ENCODE measurements around the gene OXLD1.

GRCh38 chr17:81706757-81707624 is 40.6 kb upstream of the OXLD1 start:
- TF ChIP-seq CTCF (IDR thresholded peaks at IDR 0.05), result peak; percentile 32; the same call in 1 of the 2 replicates
- no peak for TF ChIP-seq CHD2 (IDR thresholded peaks at IDR 0.05; ENCODE audit: low read length, partially characterized antibody)
- no peak for TF ChIP-seq REST (IDR thresholded peaks at IDR 0.05; ENCODE audit: low read depth, low read length)
- TF ChIP-seq ZBTB33 (IDR thresholded peaks at IDR 0.05; ENCODE audit: borderline replicate concordance, low read depth), result no peak
- TF ChIP-seq EP300 (IDR thresholded peaks at IDR 0.05; ENCODE audit: borderline replicate concordance in 1 of 2, low read depth in 1 of 2, low read length in 1 of 2), result no peak
- no peak for TF ChIP-seq POLR2AphosphoS5 (IDR thresholded peaks at IDR 0.05; ENCODE audit: low read depth, low read length)
- TF ChIP-seq GATA2 (CRISPR knock-in tag; IDR thresholded peaks at IDR 0.05), result no peak
- TF ChIP-seq SMC3 (IDR thresholded peaks at IDR 0.05; ENCODE audit: low read depth, low read length), result no peak
- no peak for TF ChIP-seq NFIC (IDR thresholded peaks at IDR 0.05; ENCODE audit: borderline replicate concordance)
- no peak for TF ChIP-seq PBX3 (IDR thresholded peaks at IDR 0.05)
- TF ChIP-seq YY1 (IDR thresholded peaks at IDR 0.05; ENCODE audit: low read depth), result no peak
- TF ChIP-seq GABPA (IDR thresholded peaks at IDR 0.05; ENCODE audit: low read depth), result no peak
- TF ChIP-seq EZH2phosphoT487 (IDR thresholded peaks at IDR 0.05; ENCODE audit: borderline replicate concordance, low read depth), result no peak
